EH (cell line): Measurements from ENCODE around the gene L1TD1.
A peak's percentile ranks its signal among the peaks of the same experiment; 100 is the strongest.
"Not testable (repeated sequence)": the region's sequence is repeated elsewhere in the genome, so short reads cannot be mapped to it uniquely, and the experiment has no call there.

Source experiments
- DNase-seq: peaks from one replicate; pipeline ENCODE4 v3.0.0-alpha.2; 2015; ENCODE audit warnings: low read depth

L1TD1 gene

GRCh38 chr1:62237950-62238374 lies 43.3 kb downstream of the L1TD1 start:
- peak; percentile 25 for DNase-seq

GRCh38 chr1:62238507-62238906 lies 43.9 kb downstream of the L1TD1 start:
- DNase-seq: no peak

GRCh38 chr1:62239652-62240403 lies 45.2 kb downstream of the L1TD1 start:
- DNase-seq: not testable (repeated sequence)

DNA sequence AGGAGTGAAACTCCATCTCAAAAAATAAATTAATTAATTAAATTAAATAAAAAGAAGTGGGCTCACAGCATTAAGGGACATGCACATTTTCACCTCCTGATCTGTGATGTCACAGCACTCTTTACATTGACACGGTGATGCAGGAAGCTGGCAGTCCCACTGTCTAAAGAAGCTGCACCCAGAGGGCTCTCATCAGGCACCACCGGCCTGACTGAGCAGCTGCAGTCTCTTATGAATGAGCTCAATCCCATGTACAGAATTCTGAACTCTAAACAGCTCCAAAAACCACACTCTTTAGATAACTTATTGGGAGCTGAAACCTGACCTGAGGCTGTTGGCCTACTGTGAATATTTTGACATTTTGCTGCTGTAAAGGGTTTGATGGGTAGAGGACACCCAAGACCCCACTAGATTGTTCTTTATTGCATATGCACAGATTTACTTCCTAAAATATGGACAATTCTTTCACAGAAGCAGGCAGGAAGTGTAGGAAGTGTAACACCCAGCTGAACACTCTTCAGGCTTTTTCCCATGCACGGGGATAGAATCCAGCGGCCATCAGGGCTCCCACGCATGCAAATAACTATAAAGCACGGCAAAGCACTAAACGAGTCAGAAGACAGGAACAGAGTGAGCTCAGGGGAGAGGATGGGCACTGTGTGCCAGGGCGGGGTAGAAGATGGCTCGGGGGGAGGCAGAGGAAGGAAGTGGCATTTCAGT lies 46.2 kb downstream of the L1TD1 start:
- DNase-seq: no peak

- DNase-seq: no peak
These were observed 46.9 kb downstream of the L1TD1 start for GRCh38 chr1:62241371-62242131.

- DNase-seq: not testable (repeated sequence)
These were observed 49.7 kb downstream of the L1TD1 start for GRCh38 chr1:62244380-62244779.

DNA sequence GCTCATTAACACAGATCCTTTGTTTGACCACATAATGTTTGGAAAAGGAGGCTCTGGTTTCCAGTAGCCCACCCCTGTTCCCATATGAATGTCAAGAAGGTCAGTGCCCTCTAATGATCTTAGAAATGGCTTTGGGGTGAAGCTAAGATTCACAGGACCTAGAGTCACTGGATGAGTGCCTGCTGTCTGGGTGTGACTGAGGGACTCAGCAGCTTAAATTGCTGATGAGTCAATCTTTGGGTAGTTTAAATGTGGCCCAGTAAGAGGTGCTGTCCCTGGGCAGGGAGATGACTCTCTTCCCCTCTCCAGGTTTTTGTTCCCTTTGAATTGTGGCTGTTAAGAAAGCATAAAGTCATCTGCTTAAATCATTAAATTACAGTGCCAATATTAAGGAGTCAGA lies 50.6 kb downstream of the L1TD1 start:
- DNase-seq: peak; percentile 21

GRCh38 chr1:62247391-62248168 lies 52.9 kb downstream of the L1TD1 start:
- no peak for DNase-seq

- DNase-seq: no peak
These were observed 55.6 kb downstream of the L1TD1 start for GRCh38 chr1:62250126-62250726.

- no peak for DNase-seq
These were observed 64.9 kb downstream of the L1TD1 start for GRCh38 chr1:62259551-62259950.

DNA sequence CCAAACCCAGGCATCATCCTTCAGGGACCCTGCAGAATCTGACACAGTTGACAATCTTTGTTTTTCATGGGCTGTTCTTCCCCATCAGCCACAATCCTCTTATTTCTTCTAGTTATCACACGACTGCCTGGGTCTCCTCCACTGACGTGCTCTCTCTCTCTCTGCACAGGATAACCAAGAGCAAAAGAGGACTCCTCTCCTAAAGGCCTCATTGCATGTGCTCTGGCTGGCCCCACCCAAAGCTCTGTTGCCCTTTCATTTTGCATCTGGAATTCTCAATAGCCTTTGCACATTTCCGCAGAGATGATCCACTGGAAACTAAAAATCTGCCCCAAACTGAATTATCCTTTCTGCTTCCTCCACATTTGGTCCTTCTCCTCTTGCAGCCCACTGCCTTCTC lies 66.0 kb downstream of the L1TD1 start:
- no peak for DNase-seq
